A549 (cell line): ENCODE data around the gene SLC10A3. TPM values are rescaled to one million over a fixed set of nuclear protein-coding genes. Genes with fewer than 3 reads are reported as not detected.

ENCODE experiments used
- ATAC-seq, 2 experiments: fragments of 200-7000 bp in 1 of 2; fragments of >200 bp in 1 of 2; cut with Nextera tagmentation in 1 of 2; cut with Tn5 transposase in 1 of 2; 3 replicates each; pipeline versions ENCODE4 v1.8.0 to v1.9.1; 2018 to 2020; ENCODE audit warnings: mild to moderate bottlenecking in 1 of 2, moderate library complexity in 1 of 2
- CTCF ChIA-PET: fragments of 300-600 bp; sonication (Branson Sonifier 250); formaldehyde crosslinking; extraction: SDS; loops from one replicate; lab custom pipeline; 2021; ENCODE audit warnings: antibody characterized with exemption, inconsistent platforms; lab: Yijun Ruan, JAX
- POLR2A ChIA-PET: fragments of 350-600 bp; formaldehyde crosslinking; extraction: SDS; loops from one replicate; lab custom pipeline; 2021; ENCODE audit warnings: antibody characterized with exemption, inconsistent platforms; lab: Yijun Ruan, JAX
- DNase-seq, 2 experiments: peaks; one replicate each; pipeline versions ENCODE4 v3.0.0 to v3.0.0-alpha.2; 2011 to 2016; ENCODE audit warnings: low read depth in 1 of 2, low spot score in 1 of 2
- FAIRE-seq: peaks from 2 replicates; lab custom pipeline; 2011; peaks lifted over from hg19 to GRCh38; lab: Jason Lieb, UNC
- H3K27ac ChIP-seq, 2 experiments: fragments of >200 bp; sonication (Bioruptor Twin); formaldehyde crosslinking; 3 replicates each; pipeline ENCODE4 v1.5.1; 2016 to 2017
- H3K4me1 ChIP-seq: fragments of >200 bp; sonication (Bioruptor Twin); formaldehyde crosslinking; 3 replicates; pipeline ENCODE4 v1.6.1; 2016
- H3K4me2 ChIP-seq: fragments of >200 bp; sonication (Bioruptor Twin); formaldehyde crosslinking; 3 replicates; pipeline ENCODE4 v1.6.1; 2016
- H3K4me3 ChIP-seq: fragments of >200 bp; sonication (Bioruptor Twin); formaldehyde crosslinking; 3 replicates; pipeline ENCODE4 v1.5.1; 2016
- H3K9me3 ChIP-seq: fragments of >200 bp; sonication (Bioruptor Twin); formaldehyde crosslinking; 3 replicates; pipeline ENCODE4 v1.6.1; 2016
- BCL3 ChIP-seq: fragments of >200 bp; sonication (Bioruptor Twin); formaldehyde crosslinking; IDR thresholded peaks from 3 replicates; pipeline ENCODE4 v1.6.1; 2016
- CEBPB ChIP-seq, 2 experiments: fragments of >200 bp in 1 of 2; sonication (Bioruptor Twin) in 1 of 2; formaldehyde crosslinking in 1 of 2; IDR thresholded peaks; 2 replicates each; pipeline ENCODE4 v1.6.1; 2012 to 2016
- CHD4 ChIP-seq: fragments of 200-600 bp; sonication (generic); IDR thresholded peaks from 2 replicates; pipeline ENCODE4 v1.6.1; 2016; ENCODE audit warnings: antibody characterized with exemption, mild to moderate bottlenecking, borderline replicate concordance
- CTCF ChIP-seq: fragments of >200 bp; sonication (Bioruptor Twin); formaldehyde crosslinking; IDR thresholded peaks from 3 replicates; pipeline ENCODE4 v1.5.1; 2016
- EHMT2 ChIP-seq: fragments of 200-600 bp; sonication (generic); IDR thresholded peaks from 2 replicates; pipeline ENCODE4 v1.6.1; 2016; ENCODE audit warnings: antibody characterized with exemption, low read depth, mild to moderate bottlenecking, moderate library complexity
- ESRRA ChIP-seq: fragments of 150-350 bp; IDR thresholded peaks from 2 replicates; pipeline ENCODE4 v1.6.1; 2014; ENCODE audit warnings: mild to moderate bottlenecking, low read length, borderline replicate concordance
- FOXS1 ChIP-seq: fragments of 250-450 bp; sonication (Bioruptor Pico); IDR thresholded peaks from 2 replicates; pipeline ENCODE4 v1.5.0; 2020; ENCODE audit warnings: mild to moderate bottlenecking, moderate library complexity
- HEYL ChIP-seq: fragments of 250-450 bp; sonication (Bioruptor Pico); IDR thresholded peaks from 2 replicates; pipeline ENCODE4 v1.8.0; 2021; ENCODE audit warnings: mild to moderate bottlenecking, moderate library complexity
- HMGXB4 ChIP-seq: fragments of 250-450 bp; sonication (Bioruptor Pico); IDR thresholded peaks from 2 replicates; pipeline ENCODE4 v1.5.0; 2021; ENCODE audit warnings: mild to moderate bottlenecking, moderate library complexity, borderline replicate concordance
- JUN ChIP-seq, 2 experiments: fragments of >200 bp; sonication (Bioruptor Twin); formaldehyde crosslinking; IDR thresholded peaks; 2 replicates in 1 of 2; 3 replicates in 1 of 2; pipeline ENCODE4 v1.6.1; 2016 to 2017
- JUNB ChIP-seq: fragments of >200 bp; sonication (Bioruptor Twin); formaldehyde crosslinking; IDR thresholded peaks from 2 replicates; pipeline ENCODE4 v1.6.1; 2016
- KDM5A ChIP-seq: fragments of 200-600 bp; sonication (generic); IDR thresholded peaks from 2 replicates; pipeline ENCODE4 v1.6.1; 2016; ENCODE audit warnings: antibody characterized with exemption, mild to moderate bottlenecking
- MAX ChIP-seq: IDR thresholded peaks from 2 replicates; pipeline ENCODE4 v1.6.1; 2012
- MYC ChIP-seq: IDR thresholded peaks from 2 replicates; pipeline ENCODE4 v1.6.1; 2012; ENCODE audit warnings: mild to moderate bottlenecking, inconsistent platforms, low read length, improper control_type of control experiment, borderline replicate concordance
- PHF8 ChIP-seq: fragments of 200-600 bp; sonication (generic); IDR thresholded peaks from 2 replicates; pipeline ENCODE4 v1.6.1; 2016; ENCODE audit warnings: low read depth, mild to moderate bottlenecking, antibody characterized with exemption, moderate library complexity, borderline replicate concordance
- POLR2A ChIP-seq: IDR thresholded peaks from 2 replicates; pipeline ENCODE4 v1.6.1; 2012; ENCODE audit warnings: mild to moderate bottlenecking, low read length
- POLR2AphosphoS2 ChIP-seq: conservative IDR thresholded peaks from 2 replicates; pipeline ENCODE4 v1.6.1; 2012; ENCODE audit warnings: low read length, improper control_type of control experiment, inconsistent platforms
- RARB ChIP-seq: fragments of 250-450 bp; sonication (Bioruptor Pico); IDR thresholded peaks from 2 replicates; pipeline ENCODE4 v1.8.0; 2021; ENCODE audit warnings: mild to moderate bottlenecking, moderate library complexity
- SMC3 ChIP-seq: fragments of >200 bp; sonication (Bioruptor Twin); formaldehyde crosslinking; IDR thresholded peaks from 3 replicates; pipeline ENCODE4 v1.6.1; 2018; ENCODE audit warnings: inconsistent platforms
- TP53 ChIP-seq: fragments of 250-450 bp; sonication (Bioruptor Pico); IDR thresholded peaks from 2 replicates; pipeline ENCODE4 v1.5.0; 2021; ENCODE audit warnings: mild to moderate bottlenecking, moderate library complexity
- USF2 ChIP-seq: fragments of 450-650 bp; IDR thresholded peaks from 2 replicates; pipeline ENCODE4 v1.6.1; 2014; ENCODE audit warnings: antibody characterized with exemption
- ZC3H11A ChIP-seq: fragments of 450-650 bp; IDR thresholded peaks from 2 replicates; pipeline ENCODE4 v1.6.1; 2014; ENCODE audit warnings: antibody characterized with exemption, mild to moderate bottlenecking
- ZFP36 ChIP-seq: fragments of 450-650 bp; IDR thresholded peaks from 2 replicates; pipeline ENCODE4 v1.6.1; 2014; ENCODE audit warnings: borderline replicate concordance; ENCODE audit not compliant: partially characterized antibody
- ZNF302 ChIP-seq: fragments of 250-450 bp; sonication (Bioruptor Pico); IDR thresholded peaks from 2 replicates; pipeline ENCODE4 v1.9.0; 2021; ENCODE audit warnings: inconsistent platforms, mild to moderate bottlenecking, moderate library complexity
- ZSCAN20 ChIP-seq: fragments of 250-450 bp; sonication (Bioruptor Pico); IDR thresholded peaks from 2 replicates; pipeline ENCODE4 v1.8.0; 2022; ENCODE audit warnings: mild to moderate bottlenecking, moderate library complexity
- WGBS: methylation state at CpG from one replicate; pipeline ENCODE4 v1.1.6; 2017; ENCODE audit errors: missing lambda C conversion rate; 5-methylcytosine and 5-hydroxymethylcytosine counted together
- polyA plus RNA-seq, 4 experiments: library from polyadenylated mRNA; depleted of rRNA in 3 of 4; stranded (reverse); fragments of >200 nt; fragmentation: RNase III in 1 of 4; extraction: RNeasy Plus Mini Kit Qiagen cat#74134 plus additional on column Dnase treatment in 1 of 4; gene quantifications; 2 replicates in 3 of 4; 3 replicates in 1 of 4; pipeline ENCODE4 v1.2.3, GENCODE V29; 2011 to 2017

SLC10A3 gene
- polyA plus RNA-seq, 2 of the 4 experiments (the other 2 are of a cell fraction): 9.0 to 21.7 TPM

- WGBS: 90% methylated on average over 2 of the region's 18 CpGs
- Histone ChIP-seq H3K4me3 (no peak overlapping the region), H3K4me2 (no peak overlapping the region), H3K27ac (no peak overlapping the region), H3K4me1 (peaks cover 8% of the 10 kb centered on the region), H3K9me3 (no peaks in the 10 kb centered on the region)
- ChIA-PET POLR2A (no interaction called here), CTCF (interaction anchor here (1.1 kb wide), 1 partner anchor 28 kb away, joined by 3 read pairs; no protein-coding TSS in a partner anchor)
- no peak for ATAC-seq
- no peak for FAIRE-seq
- DNase-seq: no peak
- TF ChIP-seq ZNF302 (CRISPR knock-in tag) (no peak), ZSCAN20 (CRISPR knock-in tag) (no peak), CEBPB (IDR thresholded peaks at IDR 0.05) (no peak), ZC3H11A (no peak), ZFP36 (no peak), HEYL (CRISPR knock-in tag) (no peak), MYC (no peak), CHD4 (no peak), BCL3 (no peak), POLR2A (no peak)
Observed at GRCh38 chrX:154449618-154450017, 40.8 kb downstream of the SLC10A3 start.

GRCh38 chrX:154448484-154448883 lies 41.9 kb downstream of the SLC10A3 start:
- CTCF ChIA-PET: no interaction called here
- peaks cover 9% of the 10 kb centered on the region for H3K4me1 ChIP-seq
- no peak overlapping the region for H3K4me3 ChIP-seq
- no peaks in the 10 kb centered on the region for H3K9me3 ChIP-seq
- DNase-seq: no peak
- TF ChIP-seq JUN (IDR thresholded peaks at IDR 0.05): no peak
- no peak for TF ChIP-seq CHD4
- no peak for TF ChIP-seq RARB (CRISPR knock-in tag)
- no peak for TF ChIP-seq PHF8
- no peak for TF ChIP-seq POLR2AphosphoS2
- TF ChIP-seq TP53 (CRISPR knock-in tag): no peak
- TF ChIP-seq USF2: no peak
- TF ChIP-seq HMGXB4 (CRISPR knock-in tag): no peak
- TF ChIP-seq JUNB: no peak
- TF ChIP-seq EHMT2: no peak
- no peak for TF ChIP-seq ESRRA
- TF ChIP-seq KDM5A: no peak
- no peak for TF ChIP-seq SMC3
- no peak for TF ChIP-seq CTCF
- no peak for TF ChIP-seq FOXS1 (CRISPR knock-in tag)
- no peak for TF ChIP-seq MAX
- no peak for ATAC-seq
- FAIRE-seq: no peak
- no peak overlapping the region for H3K27ac ChIP-seq
- POLR2A ChIA-PET: no interaction called here
- H3K4me2 ChIP-seq: no peak overlapping the region
- 91% methylated on average over 14 of the region's 14 CpGs for WGBS
